Left ventricle myocardium superior (tissue), 1 donor: ENCODE results near the gene RAP1A. TPM values are rescaled to one million over a fixed set of nuclear protein-coding genes. Genes with fewer than 3 reads are reported as not detected.
"Not testable (repeated sequence)": the region's sequence is repeated elsewhere in the genome, so short reads cannot be mapped to it uniquely, and the experiment has no call there.

ENCODE experiments used
- ATAC-seq: fragments of 200-7000 bp; cut with Tn5 transposase; one replicate; pipeline ENCODE4 v1.9.1; 2020; ENCODE audit warnings: mild to moderate bottlenecking, moderate library complexity
- DNase-seq: peaks from one replicate; pipeline ENCODE4 v3.0.0-alpha.2; 2020
- intact Hi-C: fragments of 100-400 bp; cut with micrococcal nuclease; formaldehyde crosslinking; loops from one replicate; pipeline ENCODE4 v1.11.0; 2022
- total RNA-seq: library from RNA; stranded (reverse); fragmentation: NEBNext Ultra II Directional; extraction: Animal tissue kit (Norgen Biotek cat#: 25700); gene quantifications from one replicate; pipeline ENCODE4 v1.2.1, GENCODE V29; 2021
- donor health status: DM: no; HTN: yes; CAD: no; lungs with severe emphysema.

Gene RAP1A
- total RNA-seq, 1 donor from 2014 or later: 102 TPM

GRCh38 chr1:111653709-111654108, 34.1 kb downstream of the RAP1A start:
- intact Hi-C loops: no loop called here
- no peak for DNase-seq

GRCh38 chr1:111654839-111655238, 35.2 kb downstream of the RAP1A start:
- ATAC-seq (no peak), DNase-seq (no peak)
- intact Hi-C loops: loop anchor here (5.0 kb wide), 1 partner anchor 148 kb away; no protein-coding TSS in a partner anchor

More at GRCh38 chr1:111653709-111654108, 34.1 kb downstream of the RAP1A start:
- no peak for ATAC-seq

- DNase-seq (no peak), ATAC-seq (peak; percentile 66)
- intact Hi-C loops: loop anchor here (5.0 kb wide), 1 partner anchor 149 kb away; no protein-coding TSS in a partner anchor
These were observed 36.8 kb downstream of the RAP1A start for GRCh38 chr1:111656086-111657017.

GRCh38 chr1:111658622-111659021, 39.0 kb downstream of the RAP1A start:
- intact Hi-C loops: loop anchor here (5.0 kb wide), 1 partner anchor 151 kb away; no protein-coding TSS in a partner anchor
- ATAC-seq (no peak), DNase-seq (no peak)

- DNase-seq: no peak
- intact Hi-C loops: no loop called here
- ATAC-seq: peak; percentile 37
These were observed 40.9 kb downstream of the RAP1A start for GRCh38 chr1:111660204-111661150.

GRCh38 chr1:111664652-111665051, 45.1 kb downstream of the RAP1A start:
- ATAC-seq: no peak
- intact Hi-C loops: no loop called here
- no peak for DNase-seq

GRCh38 chr1:111665497-111665896, 45.9 kb downstream of the RAP1A start:
- no peak for DNase-seq
- ATAC-seq: peak; percentile 58
- intact Hi-C loops: no loop called here

GRCh38 chr1:111666828-111667227, 47.2 kb downstream of the RAP1A start:
- ATAC-seq (peak; percentile 37), DNase-seq (no peak)
- intact Hi-C loops: no loop called here

GRCh38 chr1:111669268-111669667, 49.7 kb downstream of the RAP1A start:
- intact Hi-C loops: no loop called here
- ATAC-seq (peak; percentile 41), DNase-seq (no peak)

GRCh38 chr1:111671852-111672251, 52.3 kb downstream of the RAP1A start:
- DNase-seq (no peak), ATAC-seq (no peak)
- intact Hi-C loops: no loop called here

- DNase-seq (no peak), ATAC-seq (peak; percentile 45)
- intact Hi-C loops: no loop called here
These were observed 52.7 kb downstream of the RAP1A start for GRCh38 chr1:111672331-111672730.

- no peak for ATAC-seq
- DNase-seq: no peak
- intact Hi-C loops: no loop called here
These were observed 58.0 kb downstream of the RAP1A start for GRCh38 chr1:111677604-111678003.

- ATAC-seq (no peak), DNase-seq (no peak)
- intact Hi-C loops: no loop called here
These were observed 60.0 kb downstream of the RAP1A start for GRCh38 chr1:111679541-111679940.

- intact Hi-C loops: not testable (repeated sequence)
- peak; percentile 67 for ATAC-seq
- peak; percentile 28 for DNase-seq
These were observed 60.7 kb downstream of the RAP1A start for GRCh38 chr1:111680212-111680800.

GRCh38 chr1:111685293-111686153, 65.9 kb downstream of the RAP1A start:
- ATAC-seq, intact Hi-C loops, DNase-seq: not testable (repeated sequence)

GRCh38 chr1:111690306-111690617, 70.7 kb downstream of the RAP1A start:
- peak; percentile 65 for ATAC-seq
- intact Hi-C loops: no loop called here
- DNase-seq: no peak

- DNase-seq (no peak), ATAC-seq (no peak)
- intact Hi-C loops: no loop called here
These were observed 72.3 kb downstream of the RAP1A start for GRCh38 chr1:111691886-111692285.

GRCh38 chr1:111695801-111696200, 76.2 kb downstream of the RAP1A start:
- intact Hi-C loops: no loop called here
- ATAC-seq: no peak
- DNase-seq: no peak
